Body of pancreas (tissue), 4 donors: ENCODE measurements around the gene ARHGAP32. TPM values are rescaled to one million over a fixed set of nuclear protein-coding genes. Genes with fewer than 3 reads are reported as not detected.

Experiments used
- ATAC-seq: fragments of 150-250 bp; one replicate; pipeline ENCODE4 v1.9.1; 2016
- DNase-seq, 4 donors: peaks; one replicate each; pipeline ENCODE4 v3.0.0-alpha.2; 2019
- H3K27ac ChIP-seq, 4 donors: fragments of 200-600 bp; sonication (generic); 1 replicate in 3 of 4; 2 replicates in 1 of 4; pipeline versions ENCODE4 v1.5.1 to v1.6.1; 2016 to 2019; ENCODE audit warnings: mild to moderate bottlenecking in 1 of 4, mixed read lengths in 1 of 4, moderate library complexity in 1 of 4
- H3K27me3 ChIP-seq, 2 donors: fragments of 200-600 bp; sonication (generic); one replicate each; pipeline ENCODE4 v1.6.0; 2016; ENCODE audit warnings: mild to moderate bottlenecking in 1 of 2
- H3K36me3 ChIP-seq, 2 donors: fragments of 200-600 bp; sonication (generic); replicated peaks in 1 of 2; 2 replicates each; pipeline ENCODE4 v1.5.1; 2016; ENCODE audit warnings: low read depth in 2 of 2; ENCODE audit not compliant: insufficient read depth in 1 of 2
- H3K4me1 ChIP-seq: fragments of 200-600 bp; sonication (generic); one replicate; pipeline ENCODE4 v1.6.0; 2016
- H3K4me3 ChIP-seq, 2 donors: fragments of 200-600 bp; sonication (generic); 1 replicate in 1 of 2; 2 replicates in 1 of 2; pipeline ENCODE4 v1.5.1; 2016 to 2019
- H3K9me3 ChIP-seq, 3 donors: fragments of 200-600 bp; sonication (generic); 1 replicate in 2 of 3; 2 replicates in 1 of 3; pipeline ENCODE4 v1.5.1; 2016
- POLR2A ChIP-seq, 3 donors: fragments of 450-650 bp; IDR thresholded peaks; one replicate each; pipeline ENCODE4 v1.6.1; 2016; ENCODE audit warnings: antibody characterized with exemption in 3 of 3, mild to moderate bottlenecking in 2 of 3
- WGBS, 2 donors: methylation state at CpG; one replicate each; pipeline ENCODE4 v1.1.5; 2017; 5-methylcytosine and 5-hydroxymethylcytosine counted together
- intact Hi-C: fragments of 100-400 bp; cut with DNase I; formaldehyde crosslinking; loops from one replicate; pipeline ENCODE4 v1.15.1; 2023
- total RNA-seq, 2 donors: library from RNA; depleted of rRNA; stranded (reverse); fragments of >200 nt; gene quantifications; one replicate each; pipeline ENCODE4 v1.1.0, GENCODE V29; 2016
- TF ChIP-seq, protein P1 (sequence below), 7 experiments: fragments of 450-650 bp in 4 of 7; fragments of 200-600 bp in 3 of 7; sonication (generic) in 3 of 7; IDR thresholded peaks; one replicate each; pipeline ENCODE4 v1.5.1; 2016 to 2019; ENCODE audit warnings: antibody characterized with exemption in 7 of 7

Gene ARHGAP32
- total RNA-seq, 2 donors from 2014 or later: 26.0 to 30.4 TPM

DNA sequence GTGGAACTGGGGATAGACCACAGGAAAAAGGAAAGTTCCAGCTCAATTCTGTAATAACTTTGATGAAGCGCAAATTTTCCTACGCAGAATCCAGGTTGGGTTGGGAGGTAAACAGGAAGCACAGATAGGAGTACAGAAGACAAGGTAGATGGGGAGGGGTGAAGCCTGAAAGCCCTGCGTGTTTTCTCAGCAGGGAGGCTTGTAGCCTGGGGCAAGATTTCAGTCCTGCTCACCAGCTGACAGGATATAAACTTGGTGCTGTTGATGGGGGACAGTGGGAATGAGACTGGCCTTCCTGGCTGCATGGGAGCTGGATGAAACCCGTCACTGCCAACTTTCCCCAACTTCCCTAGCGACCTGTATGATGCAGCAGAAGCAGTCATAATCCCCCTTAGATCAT is 114.9 kb downstream of the ARHGAP32 start:
- Histone ChIP-seq H3K4me1 (no peaks in the 10 kb centered on the region), H3K27me3 (no peaks in the 10 kb centered on the region), H3K36me3 (no peaks in the 10 kb centered on the region), H3K27ac (no peak overlapping the region), H3K4me3 (no peak overlapping the region), H3K9me3 (no peaks in the 10 kb centered on the region)
- intact Hi-C loops: no loop called here
- DNase-seq (no peak), ATAC-seq (no peak)
- 70 to 85% methylated on average over 4 to 5 of the region's 5 CpGs for WGBS, 2 donors
- TF ChIP-seq POLR2A (IDR thresholded peaks at IDR 0.05): no peak
- TF ChIP-seq, protein P1, sequence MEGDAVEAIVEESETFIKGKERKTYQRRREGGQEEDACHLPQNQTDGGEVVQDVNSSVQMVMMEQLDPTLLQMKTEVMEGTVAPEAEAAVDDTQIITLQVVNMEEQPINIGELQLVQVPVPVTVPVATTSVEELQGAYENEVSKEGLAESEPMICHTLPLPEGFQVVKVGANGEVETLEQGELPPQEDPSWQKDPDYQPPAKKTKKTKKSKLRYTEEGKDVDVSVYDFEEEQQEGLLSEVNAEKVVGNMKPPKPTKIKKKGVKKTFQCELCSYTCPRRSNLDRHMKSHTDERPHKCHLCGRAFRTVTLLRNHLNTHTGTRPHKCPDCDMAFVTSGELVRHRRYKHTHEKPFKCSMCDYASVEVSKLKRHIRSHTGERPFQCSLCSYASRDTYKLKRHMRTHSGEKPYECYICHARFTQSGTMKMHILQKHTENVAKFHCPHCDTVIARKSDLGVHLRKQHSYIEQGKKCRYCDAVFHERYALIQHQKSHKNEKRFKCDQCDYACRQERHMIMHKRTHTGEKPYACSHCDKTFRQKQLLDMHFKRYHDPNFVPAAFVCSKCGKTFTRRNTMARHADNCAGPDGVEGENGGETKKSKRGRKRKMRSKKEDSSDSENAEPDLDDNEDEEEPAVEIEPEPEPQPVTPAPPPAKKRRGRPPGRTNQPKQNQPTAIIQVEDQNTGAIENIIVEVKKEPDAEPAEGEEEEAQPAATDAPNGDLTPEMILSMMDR (IDR thresholded peaks at IDR 0.05): no peak

DNA sequence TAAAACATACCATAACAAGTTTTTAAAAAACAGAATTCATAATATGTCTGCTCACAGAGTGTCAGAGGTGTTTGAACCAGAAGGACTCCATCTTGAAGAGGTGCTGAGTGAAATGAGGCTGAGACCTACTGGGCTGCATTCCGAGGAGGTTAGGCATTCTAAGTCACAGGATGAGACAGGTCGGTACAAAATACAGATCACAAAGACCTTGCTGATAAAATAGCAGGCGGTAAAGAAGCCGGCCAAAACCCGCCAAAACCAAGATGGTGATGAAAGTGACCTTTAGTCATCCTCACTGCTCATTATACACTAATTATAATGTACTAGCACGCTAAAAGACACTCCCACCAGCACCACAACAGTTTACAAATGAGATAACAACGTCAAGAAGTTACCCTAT is 116.4 kb downstream of the ARHGAP32 start:
- H3K4me1 ChIP-seq: no peaks in the 10 kb centered on the region
- TF ChIP-seq POLR2A (IDR thresholded peaks at IDR 0.05): no peak
- TF ChIP-seq, protein P1 (IDR thresholded peaks at IDR 0.05): no peak
- DNase-seq: no peak
- no peaks in the 10 kb centered on the region for H3K36me3 ChIP-seq
- H3K9me3 ChIP-seq: no peaks in the 10 kb centered on the region
- WGBS, 2 donors: 86 to 93% methylated on average over 7 of the region's 7 CpGs
- intact Hi-C loops: no loop called here
- no peak overlapping the region for H3K4me3 ChIP-seq
- no peak for ATAC-seq
- no peaks in the 10 kb centered on the region for H3K27me3 ChIP-seq
- H3K27ac ChIP-seq: no peak overlapping the region

DNA sequence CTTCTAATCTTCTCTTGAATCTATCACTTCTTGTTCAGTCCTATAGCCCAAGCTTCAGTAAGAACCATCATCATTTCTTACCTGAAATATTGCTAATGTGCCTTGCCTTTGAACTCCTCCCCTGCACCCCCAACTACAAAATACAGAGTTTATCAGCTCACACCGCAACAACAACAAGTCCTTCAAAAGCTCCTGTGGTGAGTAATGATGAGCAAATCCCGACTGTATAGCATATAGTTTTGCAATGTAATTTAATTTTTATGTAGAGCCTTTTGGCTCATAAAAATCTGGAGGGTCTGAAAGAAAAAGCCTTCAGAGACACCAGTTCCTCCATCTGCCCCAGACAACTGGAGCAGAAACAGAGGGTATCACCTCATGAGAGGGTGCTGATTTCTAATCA is 124.7 kb downstream of the ARHGAP32 start:
- intact Hi-C loops: no loop called here
- WGBS, 2 donors: 89 to 95% methylated on average over 2 of the region's 2 CpGs

DNA sequence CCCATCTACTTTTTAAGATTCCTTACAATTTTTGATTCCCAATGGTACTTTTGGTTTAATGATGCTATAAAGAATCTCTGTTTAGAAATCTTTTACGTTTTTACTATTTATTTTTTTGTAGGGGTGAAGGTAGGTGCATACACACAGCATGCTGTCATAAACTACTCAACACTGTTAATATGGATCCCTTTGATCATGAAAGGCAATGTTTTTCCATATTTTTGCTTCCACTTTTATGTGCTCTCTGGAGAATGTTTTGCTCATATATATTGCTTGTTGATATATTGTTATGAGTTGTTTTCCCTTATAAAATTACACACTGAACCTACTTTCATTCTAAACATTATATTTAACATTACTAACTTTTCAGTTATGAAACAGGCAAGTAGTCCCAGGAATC is 125.9 kb downstream of the ARHGAP32 start:
- 73 to 88% methylated on average over 1 of the region's 1 CpG for WGBS, 2 donors
- H3K27me3 ChIP-seq: no peaks in the 10 kb centered on the region
- H3K4me1 ChIP-seq: no peaks in the 10 kb centered on the region
- peaks cover 0 to 5% of the 10 kb centered on the region in 2 donors for H3K36me3 ChIP-seq
- no peak for DNase-seq
- no peak for ATAC-seq
- no peaks in the 10 kb centered on the region for H3K9me3 ChIP-seq
- H3K4me3 ChIP-seq: no peak overlapping the region
- intact Hi-C loops: no loop called here
- no peak overlapping the region for H3K27ac ChIP-seq
- TF ChIP-seq, protein P1 (IDR thresholded peaks at IDR 0.05): no peak
- no peak for TF ChIP-seq POLR2A (IDR thresholded peaks at IDR 0.05)

More for the DNA sequence above, 124.7 kb downstream of the ARHGAP32 start:
- no peaks in the 10 kb centered on the region for H3K27me3 ChIP-seq
- ATAC-seq (no peak), DNase-seq (no peak)
- H3K27ac ChIP-seq: no peak overlapping the region
- H3K4me3 ChIP-seq: no peak overlapping the region
- H3K9me3 ChIP-seq: no peaks in the 10 kb centered on the region
- TF ChIP-seq POLR2A (IDR thresholded peaks at IDR 0.05): no peak
- TF ChIP-seq, protein P1 (IDR thresholded peaks at IDR 0.05): no peak
- H3K36me3 ChIP-seq: peaks cover 0 to 5% of the 10 kb centered on the region in 2 donors
- H3K4me1 ChIP-seq: no peaks in the 10 kb centered on the region

DNA sequence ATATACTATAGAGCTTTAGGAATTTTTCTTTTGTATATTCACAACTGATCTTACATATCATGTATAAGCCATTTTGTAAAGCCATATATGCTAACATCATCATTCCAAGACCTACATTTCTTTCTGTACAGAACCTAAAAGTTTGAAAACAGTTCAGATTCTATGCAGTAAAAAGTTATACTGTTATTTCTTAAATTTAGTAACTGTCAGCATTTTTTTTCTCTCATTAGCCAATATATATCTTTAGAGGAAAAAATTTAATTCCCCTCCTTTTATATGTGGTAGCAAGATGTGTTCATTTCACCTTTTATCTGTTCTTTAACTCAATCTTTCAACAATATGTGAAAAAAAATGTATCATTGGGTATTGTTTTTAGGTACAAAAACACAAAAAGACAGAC is 129.0 kb downstream of the ARHGAP32 start:
- Histone ChIP-seq H3K4me3 (no peak overlapping the region), H3K27me3 (no peaks in the 10 kb centered on the region), H3K9me3 (no peaks in the 10 kb centered on the region), H3K27ac (no peak overlapping the region), H3K4me1 (no peaks in the 10 kb centered on the region), H3K36me3 (peaks cover 0 to 5% of the 10 kb centered on the region in 2 donors)
- no peak for TF ChIP-seq POLR2A (IDR thresholded peaks at IDR 0.05)
- DNase-seq (no peak), ATAC-seq (no peak)
- intact Hi-C loops: no loop called here
